IMR-90 (cell line): ENCODE results near the gene MYD88. TPM values are rescaled to one million over a fixed set of nuclear protein-coding genes. Genes with fewer than 3 reads are reported as not detected.

Source experiments
- CEBPB ChIP-seq: IDR thresholded peaks from 2 replicates; pipeline ENCODE4 v1.6.1; 2012; ENCODE audit warnings: low read depth, low read length, improper control_type of control experiment
- CHD1 ChIP-seq: IDR thresholded peaks from 2 replicates; pipeline ENCODE4 v1.6.1; 2012; ENCODE audit warnings: low read depth, low read length, improper control_type of control experiment
- CTCF ChIP-seq: conservative IDR thresholded peaks from 2 replicates; pipeline ENCODE4 v1.5.1; 2012; ENCODE audit warnings: mild to moderate bottlenecking, low read depth, low read length, improper control_type of control experiment
- RAD21 ChIP-seq: IDR thresholded peaks from 2 replicates; pipeline ENCODE4 v1.6.1; 2012; ENCODE audit warnings: low read length, improper control_type of control experiment
- RCOR1 ChIP-seq: IDR thresholded peaks from 2 replicates; pipeline ENCODE4 v1.6.1; 2012; ENCODE audit warnings: mild to moderate bottlenecking, low read length, improper control_type of control experiment; ENCODE audit not compliant: insufficient replicate concordance
- SMC3 ChIP-seq: fragments of 150-350 bp; IDR thresholded peaks from 2 replicates; pipeline ENCODE4 v1.6.1; 2016; ENCODE audit warnings: low read depth, mild to moderate bottlenecking, antibody characterized with exemption, low read length, moderate library complexity
- polyA plus RNA-seq, 3 experiments: library from polyadenylated mRNA; depleted of rRNA; stranded (reverse); fragments of >200 nt; gene quantifications; 2 replicates each; pipeline ENCODE4 v1.2.3, GENCODE V29; 2012; ENCODE audit warnings: low replicate concordance in 1 of 3
- total RNA-seq: library from RNA; depleted of rRNA; stranded (reverse); fragments of >200 nt; gene quantifications from 2 replicates; pipeline ENCODE4 v1.2.3, GENCODE V29; 2012

Gene MYD88
- total and polyA plus RNA-seq, 2 of the 4 experiments (the other 2 are of a cell fraction): 9.3 to 39.8 TPM

GRCh38 chr3:38118421-38119247 lies 19.8 kb upstream of the MYD88 start (continued):
- TF ChIP-seq CTCF (no peak), SMC3 (no peak), RCOR1 (no peak), RAD21 (no peak), CEBPB (no peak), CHD1 (no peak)
